K562 (cell line): ENCODE results near the gene BBS1. TPM values are rescaled to one million over a fixed set of nuclear protein-coding genes. Genes with fewer than 3 reads are reported as not detected.

Experiments used
- ATAC-seq: fragments of 200-7000 bp; cut with Tn5 transposase; 3 replicates; pipeline ENCODE4 v1.9.1; 2020; ENCODE audit warnings: moderate library complexity
- BruUV-seq: library from RNA; stranded (reverse); fragments of 400-500 nt; replicated peaks from 2 replicates; lab custom pipeline; 2021; lab: Mats Ljungman, UMichigan
- CTCF ChIA-PET: fragments of 300-600 bp; formaldehyde crosslinking; extraction: SDS; loops from one replicate; lab custom pipeline; 2021; ENCODE audit warnings: low intra/inter-chr PET ratio; lab: Yijun Ruan, JAX
- POLR2A ChIA-PET: fragments of 300-600, 350-650 bp; sonication (Branson Sonifier 250); formaldehyde crosslinking; extraction: SDS; loops from one replicate; lab custom pipeline; 2021; ENCODE audit warnings: antibody characterized with exemption, inconsistent platforms; lab: Yijun Ruan, JAX
- DNase-seq, 4 experiments: peaks; one replicate each; pipeline versions ENCODE4 v3.0.0 to v3.0.0-alpha.2; 2011 to 2018; ENCODE audit warnings: low spot score in 3 of 4, mixed read lengths in 3 of 4; ENCODE audit errors: extremely low read depth in 1 of 4
- FAIRE-seq: peaks from 2 replicates; lab custom pipeline; 2011; peaks lifted over from hg19 to GRCh38; lab: Jason Lieb, UNC
- H2AFZ ChIP-seq: 2 replicates; pipeline ENCODE4 v1.6.0; 2011; ENCODE audit warnings: low read depth, low read length, control low read depth, inconsistent platforms
- H3K27ac ChIP-seq: fragments of 200-600 bp; 3 replicates; pipeline ENCODE4 v1.8.0; 2011; ENCODE audit warnings: low read depth, mild to moderate bottlenecking, control low read depth, inconsistent platforms, low read length, moderate library complexity, mixed read lengths; ENCODE audit errors: extremely low read depth
- H3K27me3 ChIP-seq, 2 experiments: fragments of 300-600 bp in 1 of 2; 2 replicates in 1 of 2; 3 replicates in 1 of 2; pipeline versions ENCODE4 v1.6.0 to v1.8.0; 2011; ENCODE audit warnings: inconsistent platforms in 2 of 2, low read length in 2 of 2, mild to moderate bottlenecking in 1 of 2, mixed read lengths in 1 of 2, moderate library complexity in 1 of 2; ENCODE audit not compliant: control insufficient read depth in 2 of 2, insufficient read depth in 2 of 2
- H3K36me3 ChIP-seq: fragments of 300-600 bp; 3 replicates; pipeline ENCODE4 v1.8.0; 2011; ENCODE audit warnings: mild to moderate bottlenecking, low read length, inconsistent platforms; ENCODE audit not compliant: control insufficient read depth, insufficient read depth
- H3K4me1 ChIP-seq, 2 experiments: fragments of 200-600 bp in 1 of 2; replicated peaks in 1 of 2; 2 replicates in 1 of 2; 3 replicates in 1 of 2; pipeline versions ENCODE4 v1.5.1 to v1.8.0; 2011; ENCODE audit warnings: inconsistent platforms in 2 of 2, low read length in 2 of 2, mild to moderate bottlenecking in 1 of 2, mixed read lengths in 1 of 2, moderate library complexity in 1 of 2; ENCODE audit not compliant: control insufficient read depth in 2 of 2, insufficient read depth in 2 of 2
- H3K4me2 ChIP-seq: 2 replicates; pipeline ENCODE4 v1.6.1; 2011; ENCODE audit warnings: low read length, control low read depth, inconsistent platforms, mixed read lengths; ENCODE audit not compliant: insufficient read depth
- H3K4me3 ChIP-seq: fragments of 200-600 bp; sonication (generic), shearing (Covaris generic); 2 replicates; pipeline ENCODE4 v1.5.1; 2016; ENCODE audit warnings: control low read depth, inconsistent platforms
- H3K79me2 ChIP-seq: fragments of 200-600 bp; 3 replicates; pipeline ENCODE4 v1.8.0; 2011; ENCODE audit warnings: low read length, inconsistent platforms; ENCODE audit not compliant: control insufficient read depth, insufficient read depth
- H3K9ac ChIP-seq, 2 experiments: 2 replicates each; pipeline versions ENCODE4 v1.6.0 to v1.6.1; 2011; ENCODE audit warnings: low read depth in 2 of 2, low read length in 2 of 2, control low read depth in 1 of 2, inconsistent platforms in 1 of 2, mild to moderate bottlenecking in 1 of 2, mixed read lengths in 1 of 2; ENCODE audit not compliant: insufficient read depth in 1 of 2
- H3K9me1 ChIP-seq: one replicate; pipeline ENCODE4 v1.6.0; 2011; ENCODE audit warnings: inconsistent platforms, mild to moderate bottlenecking, low read length, moderate library complexity; ENCODE audit not compliant: control insufficient read depth, insufficient read depth
- H3K9me3 ChIP-seq: replicated peaks from 2 replicates; pipeline ENCODE4 v1.5.1; 2011; ENCODE audit warnings: low read depth, low read length, inconsistent platforms; ENCODE audit not compliant: control insufficient read depth, insufficient read depth
- H4K20me1 ChIP-seq: replicated peaks from 2 replicates; pipeline ENCODE4 v1.6.1; 2011; ENCODE audit warnings: low read length, inconsistent platforms, mixed read lengths; ENCODE audit not compliant: control insufficient read depth, insufficient read depth
- CBFA2T3 ChIP-seq: fragments of 450-650 bp; IDR thresholded peaks from 2 replicates; pipeline ENCODE4 v1.6.1; 2017
- CBX3 ChIP-seq, 2 experiments: IDR thresholded peaks; 1 replicate in 1 of 2; 2 replicates in 1 of 2; pipeline ENCODE4 v1.6.1; 2012; ENCODE audit warnings: inconsistent platforms in 2 of 2, low read length in 2 of 2, borderline replicate concordance in 1 of 2, control low read depth in 1 of 2
- ELF2 ChIP-seq: fragments of 250-450 bp; sonication (Bioruptor Pico); IDR thresholded peaks from 2 replicates; pipeline ENCODE4 v1.5.0; 2021; ENCODE audit warnings: mild to moderate bottlenecking
- ERF ChIP-seq: fragments of 450-650 bp; formaldehyde crosslinking; IDR thresholded peaks from 2 replicates; pipeline ENCODE4 v1.4.0; 2020; ENCODE audit warnings: mild to moderate bottlenecking, mixed read lengths
- ESRRA ChIP-seq: fragments of 450-650 bp; IDR thresholded peaks from 2 replicates; pipeline ENCODE4 v1.6.1; 2014; ENCODE audit warnings: low read depth, mild to moderate bottlenecking, moderate library complexity, borderline replicate concordance
- MTA1 ChIP-seq: fragments of 450-650 bp; IDR thresholded peaks from 2 replicates; pipeline ENCODE4 v1.6.1; 2017; ENCODE audit warnings: borderline replicate concordance
- MTA2 ChIP-seq: fragments of 450-650 bp; IDR thresholded peaks from 2 replicates; pipeline ENCODE4 v1.6.1; 2016; ENCODE audit warnings: low read depth
- ZNF316 ChIP-seq: fragments of 450-650 bp; IDR thresholded peaks from 2 replicates; pipeline ENCODE4 v1.6.1; 2016
- ZNF384 ChIP-seq: IDR thresholded peaks from 2 replicates; pipeline ENCODE4 v1.6.1; 2012; ENCODE audit warnings: low read depth, low read length, improper control_type of control experiment
- WGBS: fragments of 100-300 bp; shearing (Covaris generic); methylation state at CpG from one replicate; pipeline ENCODE4 v1.1.6; 2016; ENCODE audit warnings: low coverage, mixed read lengths; ENCODE audit not compliant: insufficient coverage; ENCODE audit errors: missing lambda C conversion rate; 5-methylcytosine and 5-hydroxymethylcytosine counted together
- in situ Hi-C: fragments of 300-500 bp; cut with MboI; formaldehyde crosslinking; loops from 4 replicates; pipeline ENCODE4 v1.15.0; 2018; ENCODE audit warnings: inconsistent platforms, mixed read lengths
- intact Hi-C: fragments of 100-400 bp; cut with micrococcal nuclease; formaldehyde crosslinking; loops from 2 replicates; pipeline ENCODE4 v1.14.2; 2022
- polyA plus RNA-seq, 8 experiments: library from polyadenylated mRNA; depleted of rRNA in 4 of 8; stranded (reverse) in 5 of 8; unstranded in 3 of 8; fragments of >200 nt; fragmentation: Nextera tagmentation in 2 of 8; fragmentation: Illumina TruSeq in 1 of 8; extraction: Ambion mirVana in 2 of 8; extraction: Trizol in 1 of 8; gene quantifications; 2 replicates each; pipeline versions ENCODE4 v1.2.1 to v1.2.3, GENCODE V29; 2011 to 2014; ENCODE audit warnings: inconsistent platforms in 1 of 8, missing spikeins in 1 of 8
- total RNA-seq, 7 experiments: library from RNA; depleted of rRNA in 6 of 7; stranded (reverse); fragments of >200 nt in 6 of 7; fragmentation: Illumina TruSeq in 2 of 7; extraction: Trizol in 2 of 7; gene quantifications; 2 replicates each; pipeline versions ENCODE4 v1.2.1 to v1.2.3, GENCODE V29; 2011 to 2021; ENCODE audit warnings: low replicate concordance in 1 of 7

Gene BBS1
- total and polyA plus RNA-seq, 9 of the 15 experiments (the other 6 are each of a cell fraction or from before 2014, with no cell fraction given) = 9.0 to 19.8 (median 12.1) TPM

GRCh38 chr11:66469441-66469840 lies 41.0 kb upstream of the BBS1 start:
- Histone ChIP-seq H3K4me2 (no peak overlapping the region), H3K4me3 (no peak overlapping the region), H3K9ac (no peak overlapping the region), H3K27me3 (no peaks in the 10 kb centered on the region), H3K27ac (no peak overlapping the region), H3K79me2 (no peaks in the 10 kb centered on the region), H3K36me3 (peaks cover 3% of the 10 kb centered on the region; the same call in 1 of the 3 replicates), H3K4me1 (peaks cover 0 to 27% of the 10 kb centered on the region in 2 experiments; a peak in 3 of 5 replicates), H2AFZ (no peak overlapping the region), H3K9me1 (no peaks in the 10 kb centered on the region), H3K9me3 (no peaks in the 10 kb centered on the region), H4K20me1 (peaks cover 6% of the 10 kb centered on the region; the same call in 1 of the 2 replicates)
- DNase-seq (no peak), FAIRE-seq (no peak), ATAC-seq (no peak)
- POLR2A ChIA-PET = interaction anchor here (0.6 to 1.7 kb wide), 4 partner anchors 10 to 887 kb away, joined by 3 to 11 read pairs (median 3); partner anchors contain the start of gene DPP3
- no peak for TF ChIP-seq ELF2 (CRISPR knock-in tag)
- TF ChIP-seq ZNF316 = no peak
- no peak for TF ChIP-seq MTA1
- peak; percentile 36; the same call in 1 of the 2 replicates for TF ChIP-seq CBFA2T3
- peak; percentile 45 for TF ChIP-seq ZNF384
- TF ChIP-seq CBX3 (IDR thresholded peaks at IDR 0.05; ENCODE audit: borderline replicate concordance in 1 of 2, low read length in 2 of 2) = no peak
- TF ChIP-seq ERF (CRISPR knock-in tag) = no peak
- no peak for TF ChIP-seq MTA2
- TF ChIP-seq ESRRA = no peak
- in situ Hi-C loops = no loop called here
- intact Hi-C loops = no loop called here
- CTCF ChIA-PET = no interaction called here
- no TSS peak for BruUV-seq
- WGBS = 57% methylated on average over 1 of the region's 1 CpG
